Transverse colon (tissue), 3 donors: Measurements from ENCODE around the gene CTDSP2.

ENCODE experiments used
- POLR2A ChIP-seq: fragments of 450-650 bp; IDR thresholded peaks from one replicate; pipeline ENCODE4 v1.6.1; 2016; ENCODE audit warnings: antibody characterized with exemption, mild to moderate bottlenecking, moderate library complexity
- TF ChIP-seq, protein P1 (sequence below), 5 experiments: fragments of 200-600 bp in 3 of 5; fragments of 450-650 bp in 2 of 5; sonication (generic) in 3 of 5; IDR thresholded peaks; 1 replicate in 2 of 5; 2 replicates in 3 of 5; pipeline ENCODE4 v1.5.1; 2016 to 2017; ENCODE audit warnings: antibody characterized with exemption in 5 of 5, inconsistent platforms in 3 of 5, mild to moderate bottlenecking in 2 of 5, moderate library complexity in 1 of 5

DNA sequence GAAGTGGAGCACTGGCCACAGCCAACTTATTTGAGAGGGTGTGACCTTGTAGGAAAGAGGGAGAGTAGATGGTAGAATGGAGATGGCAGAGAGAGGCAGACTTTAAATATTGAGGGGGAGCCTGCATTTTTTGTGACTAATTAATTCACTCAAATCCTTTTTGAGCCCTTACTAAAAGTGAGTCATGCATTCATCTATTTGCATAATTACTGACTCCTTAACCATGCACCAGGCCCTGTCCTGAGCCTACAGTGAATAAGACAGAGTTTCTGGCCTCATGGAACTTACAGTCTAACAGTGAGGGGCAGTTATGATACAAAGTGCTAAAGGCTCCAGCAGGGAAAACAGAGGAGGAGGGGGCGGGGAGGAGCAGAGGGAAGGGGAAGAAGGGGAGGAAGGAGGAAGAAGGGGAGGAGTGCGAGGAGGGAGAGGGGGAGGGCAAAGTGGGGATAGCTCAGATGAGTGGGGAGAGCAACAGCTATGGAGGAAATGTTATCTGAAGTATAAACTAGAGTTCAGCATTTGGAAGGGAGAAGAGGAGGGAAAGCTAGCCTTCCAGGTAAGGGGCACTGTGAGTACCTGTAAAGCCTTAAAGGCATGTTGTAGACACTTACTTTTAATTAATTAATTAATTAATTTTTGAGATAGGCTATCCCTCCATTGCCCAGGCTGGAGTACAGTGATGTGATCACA, 7.5 kb upstream of the CTDSP2 start:
- TF ChIP-seq, protein P1, sequence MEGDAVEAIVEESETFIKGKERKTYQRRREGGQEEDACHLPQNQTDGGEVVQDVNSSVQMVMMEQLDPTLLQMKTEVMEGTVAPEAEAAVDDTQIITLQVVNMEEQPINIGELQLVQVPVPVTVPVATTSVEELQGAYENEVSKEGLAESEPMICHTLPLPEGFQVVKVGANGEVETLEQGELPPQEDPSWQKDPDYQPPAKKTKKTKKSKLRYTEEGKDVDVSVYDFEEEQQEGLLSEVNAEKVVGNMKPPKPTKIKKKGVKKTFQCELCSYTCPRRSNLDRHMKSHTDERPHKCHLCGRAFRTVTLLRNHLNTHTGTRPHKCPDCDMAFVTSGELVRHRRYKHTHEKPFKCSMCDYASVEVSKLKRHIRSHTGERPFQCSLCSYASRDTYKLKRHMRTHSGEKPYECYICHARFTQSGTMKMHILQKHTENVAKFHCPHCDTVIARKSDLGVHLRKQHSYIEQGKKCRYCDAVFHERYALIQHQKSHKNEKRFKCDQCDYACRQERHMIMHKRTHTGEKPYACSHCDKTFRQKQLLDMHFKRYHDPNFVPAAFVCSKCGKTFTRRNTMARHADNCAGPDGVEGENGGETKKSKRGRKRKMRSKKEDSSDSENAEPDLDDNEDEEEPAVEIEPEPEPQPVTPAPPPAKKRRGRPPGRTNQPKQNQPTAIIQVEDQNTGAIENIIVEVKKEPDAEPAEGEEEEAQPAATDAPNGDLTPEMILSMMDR (IDR thresholded peaks at IDR 0.05) = no peak
- no peak for TF ChIP-seq POLR2A
